Measurements from ENCODE around the gene NEK10.

DNA sequence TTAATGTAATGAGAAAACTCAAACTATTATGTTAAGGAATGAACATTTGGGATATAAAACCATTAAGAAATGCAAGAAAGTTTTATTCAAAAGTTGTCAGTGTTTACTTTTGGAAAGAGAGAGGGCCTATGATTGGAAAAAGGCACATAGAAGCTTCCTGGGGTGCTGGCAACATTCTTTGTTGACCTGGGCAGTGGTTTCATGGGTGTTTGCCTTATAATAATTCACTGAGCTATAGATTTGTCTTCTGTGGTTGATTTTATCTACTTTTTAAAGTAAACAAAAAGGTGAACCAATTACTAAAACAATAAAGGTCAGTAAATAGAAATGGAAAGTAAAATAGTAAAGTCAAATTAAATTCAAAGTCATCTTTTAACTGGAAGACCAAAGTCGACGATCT is 308.8 kb downstream of the NEK10 start:
- TF ChIP-seq, protein P1, sequence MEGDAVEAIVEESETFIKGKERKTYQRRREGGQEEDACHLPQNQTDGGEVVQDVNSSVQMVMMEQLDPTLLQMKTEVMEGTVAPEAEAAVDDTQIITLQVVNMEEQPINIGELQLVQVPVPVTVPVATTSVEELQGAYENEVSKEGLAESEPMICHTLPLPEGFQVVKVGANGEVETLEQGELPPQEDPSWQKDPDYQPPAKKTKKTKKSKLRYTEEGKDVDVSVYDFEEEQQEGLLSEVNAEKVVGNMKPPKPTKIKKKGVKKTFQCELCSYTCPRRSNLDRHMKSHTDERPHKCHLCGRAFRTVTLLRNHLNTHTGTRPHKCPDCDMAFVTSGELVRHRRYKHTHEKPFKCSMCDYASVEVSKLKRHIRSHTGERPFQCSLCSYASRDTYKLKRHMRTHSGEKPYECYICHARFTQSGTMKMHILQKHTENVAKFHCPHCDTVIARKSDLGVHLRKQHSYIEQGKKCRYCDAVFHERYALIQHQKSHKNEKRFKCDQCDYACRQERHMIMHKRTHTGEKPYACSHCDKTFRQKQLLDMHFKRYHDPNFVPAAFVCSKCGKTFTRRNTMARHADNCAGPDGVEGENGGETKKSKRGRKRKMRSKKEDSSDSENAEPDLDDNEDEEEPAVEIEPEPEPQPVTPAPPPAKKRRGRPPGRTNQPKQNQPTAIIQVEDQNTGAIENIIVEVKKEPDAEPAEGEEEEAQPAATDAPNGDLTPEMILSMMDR (conservative IDR thresholded peaks at IDR 0.05; ENCODE audit: low read depth, low read length), result no peak
- TF ChIP-seq EZH2 (IDR thresholded peaks at IDR 0.05; ENCODE audit: low read length, unreplicated experiment) (no peak), EZH2phosphoT487 (IDR thresholded peaks at IDR 0.05; ENCODE audit: borderline replicate concordance, low read length) (no peak)

All from PC-3 (cell line).